Measurements from ENCODE around the gene MAS1.
"Not testable (repeated sequence)": the region's sequence is repeated elsewhere in the genome, so short reads cannot be mapped to it uniquely, and the experiment has no call there.

MAS1 gene

DNA sequence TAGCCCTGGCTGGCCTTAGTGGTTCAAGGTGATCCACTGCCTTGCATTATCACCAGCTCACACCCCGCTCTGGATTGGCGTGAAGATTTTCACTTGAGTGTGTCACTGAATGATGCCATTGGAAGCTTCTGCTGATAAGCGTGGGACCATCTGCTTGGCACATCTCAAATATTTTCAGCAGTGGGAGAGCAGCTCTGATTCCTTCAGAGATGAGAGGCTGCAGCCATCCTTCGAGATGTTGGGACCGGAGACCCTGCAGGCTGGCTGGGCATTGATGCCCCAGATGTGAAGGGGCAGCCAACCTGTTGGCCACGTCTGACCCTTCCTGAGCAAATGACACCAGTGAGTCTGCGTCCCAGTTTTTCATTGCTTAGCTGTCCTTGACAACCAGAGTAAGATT is at the start of gene MAS1:
Gene MAS1, plus strand, starts transcription at position 197 of the 400 bp plus-strand sequence. CDS start 15,968 bp downstream, outside the sequence.
- no peak for DNase-seq

DNA sequence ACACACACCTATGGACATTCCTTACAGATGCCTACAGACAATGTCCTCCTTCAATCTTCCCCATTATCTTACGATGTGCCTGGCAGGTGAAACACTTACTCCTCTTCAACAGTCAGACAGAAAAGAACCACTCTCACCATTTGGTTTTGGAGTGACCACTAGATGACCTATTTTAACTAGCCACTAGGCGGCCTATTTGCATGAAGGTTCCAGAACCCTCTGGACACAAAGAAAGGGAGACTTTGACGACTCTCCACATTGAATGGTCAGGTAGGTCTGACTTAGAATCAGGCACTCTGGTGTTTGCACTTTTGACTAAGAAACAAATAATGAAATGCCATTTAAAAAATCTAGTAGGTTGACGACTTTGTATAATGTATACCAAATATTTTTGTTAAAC is 48.8 kb upstream of the MAS1 start:
- no peak for DNase-seq

DNA sequence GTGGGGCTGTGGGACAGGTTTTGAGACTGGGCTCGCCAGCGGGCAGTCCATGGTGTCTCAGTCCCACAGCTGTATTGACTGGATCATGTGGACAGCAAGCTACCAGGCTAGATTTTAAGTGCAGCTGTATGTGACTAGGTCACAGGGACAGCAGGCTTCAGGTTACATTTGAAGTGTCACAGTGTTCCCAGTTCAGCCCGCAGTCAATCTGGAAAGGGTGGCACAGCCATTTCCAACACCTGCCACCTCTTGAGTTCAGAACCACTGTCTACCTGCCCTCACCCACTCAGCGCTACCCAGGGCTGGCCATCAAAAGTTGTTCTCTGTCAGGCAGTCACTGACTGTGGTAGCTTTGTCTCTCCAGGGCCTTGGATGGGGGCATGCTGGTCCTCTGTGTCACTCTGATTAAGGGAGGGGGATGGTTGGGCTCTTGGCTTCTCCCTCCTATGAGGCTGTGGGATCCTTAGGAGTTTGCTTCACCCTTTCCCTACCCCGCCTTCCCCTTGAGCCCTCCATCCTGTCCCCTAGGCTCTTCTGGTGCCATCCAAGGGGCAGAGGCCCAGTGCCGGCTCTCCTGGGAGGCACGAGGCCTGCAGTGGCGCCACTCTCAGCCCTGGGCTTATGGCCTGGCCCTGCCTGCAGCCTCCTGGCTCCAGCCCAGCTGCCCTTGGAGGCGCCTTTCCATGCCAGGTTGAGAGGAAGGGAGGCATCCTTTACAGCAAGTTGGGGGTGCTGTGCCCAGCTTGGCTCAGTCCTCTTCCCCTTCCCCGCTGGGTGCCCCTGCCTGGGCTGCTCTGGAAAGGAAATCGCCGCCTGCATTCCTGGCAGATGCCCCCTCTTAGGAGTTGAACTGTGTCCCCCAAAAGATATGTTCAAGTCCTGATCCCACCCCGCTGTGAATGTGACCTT is 45.8 kb upstream of the MAS1 start:
- DNase-seq, result peak; percentile 55

DNA sequence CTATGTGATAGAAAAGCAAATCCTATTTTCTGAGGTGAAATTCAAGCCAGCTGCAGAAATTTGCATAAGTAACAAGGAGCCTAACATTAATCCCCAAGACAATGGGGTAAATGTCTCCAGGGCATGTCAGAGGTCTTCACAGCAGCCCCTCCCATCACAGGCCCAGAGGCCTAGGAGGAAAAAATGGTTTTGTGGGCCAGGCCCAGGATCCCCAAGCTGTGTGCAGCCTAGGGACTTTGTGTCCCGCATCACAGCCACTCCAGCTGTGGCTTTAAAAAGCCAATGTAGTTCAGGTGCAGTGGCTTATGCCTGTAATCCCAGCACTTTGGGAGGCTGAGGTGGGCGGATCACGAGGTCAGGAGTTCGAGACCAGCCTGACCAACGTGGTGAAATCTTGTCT is 42.2 kb upstream of the MAS1 start:
- DNase-seq, result not testable (repeated sequence)

DNA sequence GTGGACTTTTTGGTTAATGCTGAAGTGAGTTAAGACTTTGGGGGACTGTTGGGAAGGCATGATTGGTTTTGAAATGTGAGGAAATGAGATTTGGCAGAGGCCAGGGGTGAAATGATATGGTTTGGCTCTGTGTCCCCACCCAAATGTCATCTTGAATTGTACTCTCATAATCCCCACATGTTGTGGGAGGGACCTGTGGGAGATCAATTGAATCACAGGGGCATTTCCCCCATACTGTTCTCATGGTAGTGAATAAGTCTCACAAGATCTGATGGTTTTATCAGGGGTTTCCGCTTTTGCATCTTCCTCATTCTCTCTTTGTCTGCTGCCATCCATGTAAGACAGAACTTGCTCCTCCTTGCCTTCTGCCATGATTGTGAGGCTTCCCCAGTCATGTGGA is 40.9 kb upstream of the MAS1 start:
- DNase-seq, result not testable (repeated sequence)

DNA sequence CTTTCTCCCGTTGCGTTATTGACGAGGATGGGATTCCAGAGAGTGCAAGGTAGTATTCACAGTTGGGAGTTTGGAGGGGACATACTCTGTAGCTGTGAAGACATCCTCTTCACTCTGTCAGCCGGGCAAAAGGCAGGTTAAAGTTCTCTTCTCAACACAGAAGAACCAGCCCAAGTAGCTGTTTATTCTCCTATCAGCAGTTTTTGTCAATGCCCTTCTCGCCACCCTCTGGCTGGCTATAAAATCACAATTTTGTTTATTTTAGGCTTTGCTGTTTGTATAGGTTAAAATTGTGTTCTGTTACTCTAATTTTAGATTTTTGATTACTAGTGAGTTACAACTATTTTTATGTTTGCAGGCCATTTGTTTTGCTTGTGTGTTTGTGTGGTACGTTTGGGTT is 37.9 kb upstream of the MAS1 start:
- DNase-seq, result no peak

DNA sequence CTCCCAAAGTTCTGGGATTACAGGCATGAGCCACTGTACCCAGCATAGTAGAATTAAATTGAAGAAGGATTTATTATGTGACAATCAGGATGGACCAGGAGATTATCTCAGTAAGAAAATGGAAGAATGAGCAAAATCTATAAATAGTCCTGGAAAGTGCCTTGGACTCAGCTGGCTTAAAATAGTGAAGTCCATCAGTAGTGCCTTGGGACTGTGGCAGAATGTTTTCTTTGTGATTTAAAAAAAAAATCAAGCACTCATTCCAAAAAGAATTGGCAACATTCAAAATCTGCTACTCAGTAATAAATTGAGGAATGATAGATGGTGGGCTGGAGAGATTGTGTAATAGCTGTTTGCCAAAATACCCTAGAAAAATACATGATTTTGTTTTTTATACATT is 37.0 kb upstream of the MAS1 start:
- no peak for DNase-seq

DNA sequence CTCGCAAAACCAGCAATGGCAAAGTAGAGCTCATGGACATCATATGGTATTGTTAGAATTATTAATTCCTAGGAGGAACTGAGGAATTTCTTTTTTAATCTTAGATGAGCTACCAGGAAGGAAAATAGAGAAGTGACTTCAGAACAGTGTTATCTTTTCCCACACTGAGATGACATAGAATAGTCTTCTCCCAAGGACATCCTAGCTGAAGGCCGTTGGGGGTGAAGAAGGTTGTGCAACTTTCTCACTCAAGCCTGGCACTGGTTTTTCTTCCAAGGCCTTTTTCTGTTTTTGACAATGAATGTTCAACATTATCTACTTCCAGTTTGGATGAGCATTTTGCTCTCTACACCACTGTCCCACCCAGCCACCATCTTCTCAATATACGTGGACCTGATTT is 35.8 kb upstream of the MAS1 start:
- no peak for DNase-seq

DNA sequence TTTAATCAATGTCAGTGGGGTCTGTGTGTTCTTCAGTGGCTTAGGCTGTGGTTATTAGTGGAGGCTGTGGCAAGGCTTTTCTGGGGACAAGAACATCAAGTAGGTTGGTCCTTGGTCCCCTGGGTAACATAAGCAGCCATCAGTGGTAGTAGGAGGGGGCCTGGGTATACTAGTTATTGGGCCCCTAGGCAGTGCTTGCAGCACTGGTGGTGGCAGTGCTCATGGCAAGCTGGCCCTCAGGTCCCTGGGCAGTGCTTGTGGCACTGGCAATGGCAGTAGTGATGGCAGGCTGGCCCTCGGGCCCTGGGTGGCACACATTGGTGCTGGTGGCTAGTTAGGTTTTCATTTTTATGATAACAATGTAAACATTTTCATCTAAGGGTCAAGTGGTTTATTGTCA is 32.5 kb upstream of the MAS1 start:
- no peak for DNase-seq

DNA sequence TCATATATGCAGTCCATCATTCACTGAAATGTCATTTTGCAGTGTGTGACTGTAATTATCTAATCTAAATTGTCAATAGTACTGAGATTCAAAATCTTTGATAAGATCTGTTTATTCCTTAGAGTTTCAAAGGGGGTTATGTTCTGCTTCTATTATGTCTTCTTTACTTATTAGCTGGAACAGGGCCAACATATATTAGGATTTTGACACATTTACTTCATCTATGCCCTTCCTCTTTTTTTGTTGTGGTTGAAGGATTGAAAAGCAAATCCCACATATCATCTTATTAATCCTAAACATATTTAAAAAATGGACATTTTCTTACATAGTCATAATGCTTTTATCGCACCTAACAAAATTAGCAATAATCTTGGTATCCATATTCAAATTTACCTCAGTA is 30.3 kb upstream of the MAS1 start:
- no peak for DNase-seq

DNA sequence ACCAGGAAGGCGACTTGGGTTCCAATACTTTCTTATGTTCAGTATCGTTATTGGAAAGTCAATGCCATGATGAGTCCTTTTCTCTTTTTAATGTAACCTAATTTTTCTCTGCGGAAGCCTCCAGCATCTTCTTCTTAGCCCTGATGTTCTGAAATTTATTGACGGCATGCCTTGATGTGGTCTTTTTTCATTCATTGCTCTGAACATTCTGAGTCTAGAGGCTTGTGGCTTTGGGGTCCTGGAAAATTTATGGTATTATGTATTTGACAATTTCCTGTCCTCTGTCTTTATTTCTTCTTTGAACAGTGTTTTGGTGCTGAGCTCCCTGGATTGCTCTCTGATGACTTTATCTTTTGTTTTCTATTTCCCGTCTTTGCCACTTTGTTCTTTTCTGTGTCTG is 28.7 kb upstream of the MAS1 start:
- no peak for DNase-seq

DNA sequence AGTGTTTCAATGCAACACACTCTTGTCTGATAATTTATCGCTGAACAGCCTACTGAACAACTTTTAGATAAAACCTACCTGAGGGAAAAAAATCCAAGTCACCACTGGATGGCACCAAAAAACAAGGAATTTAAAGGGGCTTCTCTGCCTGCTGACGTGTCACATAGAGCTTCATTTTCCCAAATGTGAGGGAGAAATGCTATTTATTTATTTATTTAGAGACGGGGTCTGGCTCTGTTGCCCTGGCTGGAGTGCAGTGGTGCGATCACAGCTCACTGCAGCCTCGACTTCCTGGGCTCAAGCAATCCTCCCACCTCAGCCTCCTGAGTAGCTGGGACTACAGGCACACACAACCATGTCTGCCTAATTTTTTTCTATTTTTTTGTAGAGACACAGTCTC is 27.4 kb upstream of the MAS1 start:
- DNase-seq, result peak; percentile 29

DNA sequence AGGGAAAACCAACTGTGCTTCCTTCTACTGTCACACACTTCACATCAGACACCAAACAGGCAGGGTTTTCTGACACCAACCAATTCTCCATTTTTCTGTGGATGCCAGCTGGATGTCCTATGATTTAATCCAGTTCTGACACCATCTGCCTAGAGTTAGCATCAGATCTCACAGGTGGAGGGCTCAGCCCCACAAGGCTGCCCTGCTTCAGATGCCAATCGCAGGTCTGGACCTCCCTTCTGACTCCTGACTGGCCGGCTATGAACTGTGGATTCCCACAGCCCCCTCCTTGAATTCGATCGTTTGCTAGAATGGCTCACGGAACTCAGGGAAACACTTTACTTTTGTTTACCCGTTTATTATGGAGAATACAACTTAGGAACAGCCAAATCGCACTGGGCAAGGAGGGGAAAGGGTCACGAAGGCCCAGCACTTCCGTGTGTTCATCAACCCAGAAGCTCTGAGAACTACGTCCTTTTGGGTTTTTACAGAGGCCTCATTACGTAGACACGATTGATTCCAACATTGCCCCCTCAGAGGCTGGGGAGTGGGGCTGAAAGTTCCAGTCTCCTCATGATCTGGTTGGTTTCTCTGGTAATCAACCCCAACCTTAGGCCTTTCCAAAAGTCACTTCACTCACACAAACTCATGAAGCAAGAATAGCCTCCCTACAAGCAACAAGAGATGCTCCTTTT is 25.4 kb upstream of the MAS1 start:
- no peak for DNase-seq

DNA sequence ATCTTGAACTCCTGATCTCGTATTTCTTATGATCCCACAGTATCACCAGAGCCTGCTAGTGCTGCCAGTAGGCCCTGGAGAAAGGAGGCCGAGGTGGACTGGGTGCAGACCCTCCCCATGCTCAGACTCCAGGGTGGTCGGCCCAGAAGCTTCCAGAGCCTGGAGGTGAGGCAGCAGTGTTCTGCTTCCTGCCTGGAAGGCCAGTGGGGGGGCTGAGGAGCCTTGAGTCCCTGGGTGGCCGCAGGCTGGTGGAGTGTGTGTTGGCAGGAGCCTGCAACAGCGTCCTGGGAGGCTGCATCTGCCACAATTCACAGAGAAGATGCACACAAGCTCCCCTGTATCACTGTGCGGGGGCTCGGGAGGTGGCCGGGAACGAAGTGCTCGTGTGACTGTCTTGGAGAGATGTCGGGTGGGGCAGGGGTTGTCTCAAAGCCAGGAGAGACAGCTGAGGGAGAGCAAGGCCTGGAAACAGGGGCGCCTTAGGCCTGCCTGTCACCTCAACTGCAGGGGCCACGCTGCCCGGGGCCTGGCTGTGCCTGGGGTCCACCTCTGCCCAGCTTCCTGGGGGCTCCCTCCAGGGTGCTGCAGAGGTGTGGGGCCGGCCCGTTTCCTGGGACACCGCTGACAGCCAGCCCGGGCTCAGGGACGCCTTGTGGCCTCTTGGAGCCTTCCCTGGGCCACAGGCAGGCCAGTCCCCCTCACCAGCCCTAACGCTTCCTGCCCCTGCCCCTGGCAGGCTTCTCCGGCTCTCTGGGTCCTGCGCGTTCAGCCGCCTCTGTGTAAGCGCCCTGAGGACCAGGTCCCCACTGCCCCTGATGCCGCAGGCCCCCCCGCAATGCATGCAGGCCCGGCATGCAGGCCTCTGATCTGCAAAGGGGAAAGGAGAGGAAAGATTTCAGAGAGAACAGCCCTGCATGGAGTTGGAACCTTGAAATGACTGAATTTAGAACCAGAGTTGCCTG is 24.2 kb upstream of the MAS1 start:
- DNase-seq, result no peak

DNA sequence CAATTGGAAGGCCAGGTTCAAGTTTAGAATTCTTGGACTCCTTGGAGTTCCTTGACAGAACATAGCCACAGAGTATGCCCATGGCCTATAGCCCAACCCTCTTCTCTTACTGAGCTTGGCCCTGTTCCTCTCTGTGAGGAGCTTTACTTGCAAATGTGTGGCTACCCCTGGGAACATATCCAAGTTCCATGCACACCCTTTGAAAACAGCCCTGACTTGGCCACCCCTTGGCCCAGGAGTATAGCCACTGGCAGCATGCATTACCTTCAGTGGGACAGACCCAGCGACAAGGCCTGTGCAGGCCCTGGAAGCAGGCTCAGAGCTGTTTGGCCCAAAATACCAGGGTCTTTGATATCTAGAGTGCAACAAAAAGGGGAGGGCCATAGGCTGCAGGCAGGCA is 19.5 kb upstream of the MAS1 start:
- no peak for DNase-seq

DNA sequence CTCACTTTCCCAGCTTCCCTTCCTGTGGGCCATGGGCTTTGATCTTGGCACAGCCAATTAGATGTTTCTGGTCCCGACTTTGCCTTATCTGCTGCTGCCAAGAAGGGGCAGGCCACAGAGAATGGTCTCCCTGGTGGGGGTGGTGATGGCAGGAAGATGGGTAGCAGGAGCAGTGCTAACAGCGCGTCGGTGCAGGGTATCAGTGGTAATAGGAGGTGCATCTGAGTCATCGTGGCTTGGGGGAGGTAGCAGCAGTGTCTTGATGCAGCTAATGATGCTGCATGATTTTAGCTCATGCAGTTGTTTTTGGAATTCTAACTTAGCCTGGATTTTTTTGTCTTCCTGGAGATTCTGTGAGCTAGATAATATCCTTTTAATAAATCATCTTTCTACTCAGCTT is 18.9 kb upstream of the MAS1 start:
- no peak for DNase-seq

DNA sequence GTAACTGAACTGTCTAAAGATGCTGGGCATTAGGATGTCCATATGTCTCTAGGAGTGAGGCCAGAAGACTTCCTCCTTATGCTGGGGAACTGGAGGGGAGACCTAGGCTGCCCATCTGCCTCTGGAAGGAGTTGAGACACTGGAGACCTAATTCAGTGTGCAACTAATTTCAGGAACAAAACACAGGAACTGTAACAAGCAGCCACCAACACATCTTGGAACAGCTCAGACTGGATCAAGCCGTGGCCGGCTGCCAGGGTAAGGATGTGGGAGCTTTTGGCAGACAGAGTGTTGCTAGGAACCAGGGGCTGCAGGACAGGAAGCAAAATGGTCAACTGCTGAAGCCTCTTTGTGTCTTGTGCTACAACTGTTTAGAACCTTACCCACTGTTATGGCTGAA is 16.4 kb upstream of the MAS1 start:
- no peak for DNase-seq

DNA sequence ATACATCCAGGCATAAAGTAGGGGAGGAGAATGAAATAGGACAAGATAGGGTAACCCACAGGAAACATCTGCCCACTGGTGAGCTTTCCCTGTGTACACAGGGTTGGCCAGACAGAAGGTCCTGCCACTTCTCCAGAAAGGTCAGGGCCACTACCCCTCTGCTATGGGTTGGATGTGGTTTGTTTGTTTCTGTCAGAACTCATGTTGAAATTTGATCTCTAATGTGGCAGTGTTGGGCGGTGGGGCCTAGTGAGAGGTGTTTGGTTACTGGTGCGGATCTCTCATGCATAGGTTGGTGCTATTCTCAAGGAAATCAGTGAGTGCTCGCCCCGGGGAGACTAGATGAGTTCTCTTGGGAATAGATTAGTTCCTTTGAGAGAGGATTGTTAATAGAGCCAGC is 15.6 kb upstream of the MAS1 start:
- peak; percentile 18 for DNase-seq

DNA sequence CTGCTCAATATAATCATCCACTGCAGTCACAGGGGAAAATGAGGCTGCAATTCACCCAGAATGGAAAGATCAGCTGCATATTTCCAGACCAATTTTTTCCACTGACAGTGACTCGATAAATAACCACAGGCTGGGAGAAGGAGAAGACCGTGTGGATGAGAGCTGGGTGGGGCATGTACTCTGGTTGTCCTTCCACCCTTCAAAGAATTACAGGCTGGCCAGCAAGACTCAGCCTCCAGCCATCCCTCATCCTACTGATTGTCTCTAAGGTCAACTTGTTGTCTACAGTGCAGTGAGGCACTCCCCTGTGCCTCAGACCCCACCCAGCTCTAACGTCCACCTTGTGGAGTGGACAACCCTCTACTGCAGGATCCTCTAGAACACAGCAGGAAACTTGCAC is 14.5 kb upstream of the MAS1 start:
- no peak for DNase-seq

DNA sequence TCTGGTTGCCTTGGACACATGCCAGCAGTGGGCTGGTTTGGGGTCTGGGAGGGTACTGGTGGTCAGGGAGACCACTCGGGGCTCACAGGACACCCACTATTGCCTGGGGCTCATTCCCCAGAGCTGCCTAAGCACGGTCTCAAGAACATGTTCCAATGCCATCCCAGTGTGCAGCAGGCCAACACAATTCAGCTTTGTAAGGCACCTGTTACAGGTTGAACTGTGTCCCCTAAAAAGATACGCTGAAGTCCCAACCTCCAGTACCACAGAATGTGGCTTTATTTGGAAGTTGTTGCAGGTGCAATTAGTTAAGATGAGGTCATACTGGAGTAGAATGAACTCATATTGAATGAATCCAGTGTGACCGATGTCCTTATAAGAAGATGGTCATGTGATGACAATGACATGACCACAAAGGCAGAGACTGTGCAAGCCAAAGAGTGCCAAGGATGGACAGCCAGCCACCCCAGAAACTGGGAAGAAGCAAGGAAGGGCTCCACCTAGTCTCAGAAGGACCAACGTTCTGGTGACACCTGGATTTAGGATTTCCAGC is 13.5 kb upstream of the MAS1 start:
- no peak for DNase-seq

DNA sequence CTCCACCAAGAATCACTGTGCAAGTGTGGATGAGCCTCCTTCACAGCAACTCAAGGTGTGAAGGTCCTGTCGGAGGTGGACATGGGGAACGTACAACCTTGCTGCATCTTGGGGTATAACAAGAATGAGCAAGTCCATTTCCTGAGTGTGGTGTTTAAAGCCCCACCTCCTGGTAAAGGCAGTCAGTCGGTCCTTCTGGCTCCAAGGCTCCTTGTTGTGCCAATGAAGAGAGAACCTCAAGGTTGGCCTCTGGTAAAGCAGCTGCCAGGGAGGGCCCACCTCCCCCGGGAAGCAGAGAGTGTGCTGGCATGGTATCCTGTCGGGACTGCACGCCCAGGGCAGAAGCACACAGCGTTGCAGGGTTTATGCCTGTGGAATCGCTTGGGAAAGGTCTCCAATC is 12.4 kb upstream of the MAS1 start:
- DNase-seq, result no peak

DNA sequence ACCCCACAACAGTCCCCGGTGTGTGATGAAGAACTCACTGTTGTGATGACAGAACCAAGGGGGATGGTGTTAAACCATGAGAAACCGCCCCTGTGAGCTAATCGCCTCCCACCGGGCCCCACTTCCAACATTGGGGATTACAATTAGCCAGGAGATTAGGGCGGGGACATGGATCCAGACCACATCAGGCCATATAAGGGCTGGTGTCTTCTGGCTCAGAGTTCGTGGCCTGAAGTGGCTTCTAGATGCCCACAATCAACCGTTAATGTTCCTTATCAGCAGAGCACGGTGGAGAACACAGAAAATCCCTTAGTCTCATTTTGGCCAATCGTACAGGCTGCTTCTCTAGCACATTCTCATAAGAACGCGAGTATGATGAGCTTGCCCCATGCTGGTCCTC is 10.9 kb upstream of the MAS1 start:
- no peak for DNase-seq

DNA sequence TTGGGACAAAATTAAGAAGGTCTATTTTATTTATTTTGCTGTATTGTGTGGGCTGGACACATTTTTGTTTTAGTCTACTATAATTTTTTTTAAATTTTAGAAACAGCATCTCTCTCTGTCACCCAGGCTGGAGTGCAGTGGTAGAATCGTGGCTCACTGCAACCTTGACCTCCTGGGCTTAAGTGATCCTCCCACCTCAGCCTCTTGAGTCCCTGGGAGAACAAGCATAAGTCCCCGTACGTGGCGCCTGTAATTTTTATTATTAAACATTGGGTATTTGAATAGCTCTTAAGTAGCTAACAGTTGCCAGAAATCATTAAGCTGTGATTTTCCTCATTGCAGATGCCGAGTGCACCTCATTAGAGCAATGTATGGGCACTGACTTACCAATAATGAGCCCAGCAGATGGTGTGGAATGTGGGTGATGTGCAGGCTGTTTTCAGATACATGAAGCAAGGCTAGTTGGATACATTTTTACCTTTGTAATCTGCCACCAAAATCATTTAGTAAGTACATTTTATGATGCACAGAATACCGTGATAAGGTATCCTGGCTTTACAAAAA is 10.3 kb upstream of the MAS1 start:
- no peak for DNase-seq
